GM13977 (cell line): ENCODE results near the gene ADARB1.

Experiments
- DNase-seq: peaks from one replicate; pipeline ENCODE4 v3.0.0; 2012; ENCODE audit warnings: low spot score
- CTCF ChIP-seq: IDR thresholded peaks from 2 replicates; pipeline ENCODE4 v1.5.1; 2012; ENCODE audit warnings: mild to moderate bottlenecking, control low read depth; ENCODE audit not compliant: insufficient read depth; ENCODE audit errors: extremely low read depth, missing control alignments
- in situ Hi-C: fragments of 300-500 bp; cut with MboI; formaldehyde crosslinking; loops from one replicate; pipeline ENCODE4 v1.12.0; 2022; ENCODE audit warnings: low sequenced_read_pairs, low pct_unique_long_range_greater_than_20kb, mixed read lengths, inconsistent platforms; ENCODE audit not compliant: unreplicated experiment

ADARB1 gene

DNA sequence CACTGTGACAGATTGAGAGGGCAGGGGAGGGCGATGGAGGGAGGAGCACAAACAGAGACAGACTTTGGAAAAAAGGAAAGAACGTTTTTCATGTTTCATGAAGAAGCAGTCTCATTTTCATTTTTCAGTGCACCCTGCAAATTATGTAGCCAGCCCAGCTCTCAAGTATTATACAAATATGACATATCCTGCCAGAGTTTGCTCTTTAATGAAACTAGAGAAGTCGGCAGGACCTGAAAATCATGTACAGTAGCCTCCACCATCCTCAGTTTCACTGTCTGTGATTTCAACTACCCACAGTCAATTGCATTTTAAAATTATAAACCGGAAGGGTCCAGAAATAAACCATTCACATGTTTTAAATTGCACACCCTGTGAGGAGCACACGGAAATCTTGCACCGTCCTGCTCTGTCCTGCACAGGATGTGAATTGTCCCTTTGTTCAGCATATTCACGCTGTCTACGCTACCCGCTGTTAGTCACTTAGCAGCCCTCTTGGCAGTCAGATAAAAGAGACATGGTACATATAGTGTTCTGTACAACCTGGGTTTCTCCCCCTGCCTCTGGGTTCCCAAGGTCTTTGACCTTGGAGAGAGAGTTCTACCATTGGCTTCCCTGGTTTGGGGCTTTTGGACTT lies 13.6 kb upstream of the ADARB1 start:
- no peak for TF ChIP-seq CTCF
- no peak for DNase-seq
- in situ Hi-C loops = no loop called here

DNA sequence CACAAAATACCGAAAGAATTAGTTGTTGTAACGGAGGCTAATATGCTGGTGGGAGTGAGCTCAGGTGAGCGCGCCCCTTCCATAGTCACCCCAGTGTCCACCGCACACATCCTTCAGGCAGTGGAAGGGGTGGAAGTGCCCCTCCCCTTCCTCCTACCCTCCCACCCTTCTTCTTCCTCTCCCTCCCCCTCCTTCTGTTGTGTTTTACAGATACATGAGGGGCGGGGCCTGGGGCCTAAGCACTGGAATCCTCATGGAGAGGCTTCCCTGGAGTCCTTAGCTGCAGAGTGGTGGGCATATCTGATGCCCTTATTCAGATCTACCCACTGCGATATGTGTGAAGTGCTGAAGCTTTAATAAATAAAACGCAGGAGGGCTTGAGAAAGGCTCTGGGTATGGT lies 10.3 kb upstream of the ADARB1 start:
- DNase-seq = no peak
- in situ Hi-C loops = no loop called here

GRCh38 chr21:45064618-45065399 lies 9.6 kb upstream of the ADARB1 start:
- TF ChIP-seq CTCF = no peak
- no peak for DNase-seq
- in situ Hi-C loops = no loop called here

More for the DNA sequence above, 10.3 kb upstream of the ADARB1 start:
- TF ChIP-seq CTCF = no peak

DNA sequence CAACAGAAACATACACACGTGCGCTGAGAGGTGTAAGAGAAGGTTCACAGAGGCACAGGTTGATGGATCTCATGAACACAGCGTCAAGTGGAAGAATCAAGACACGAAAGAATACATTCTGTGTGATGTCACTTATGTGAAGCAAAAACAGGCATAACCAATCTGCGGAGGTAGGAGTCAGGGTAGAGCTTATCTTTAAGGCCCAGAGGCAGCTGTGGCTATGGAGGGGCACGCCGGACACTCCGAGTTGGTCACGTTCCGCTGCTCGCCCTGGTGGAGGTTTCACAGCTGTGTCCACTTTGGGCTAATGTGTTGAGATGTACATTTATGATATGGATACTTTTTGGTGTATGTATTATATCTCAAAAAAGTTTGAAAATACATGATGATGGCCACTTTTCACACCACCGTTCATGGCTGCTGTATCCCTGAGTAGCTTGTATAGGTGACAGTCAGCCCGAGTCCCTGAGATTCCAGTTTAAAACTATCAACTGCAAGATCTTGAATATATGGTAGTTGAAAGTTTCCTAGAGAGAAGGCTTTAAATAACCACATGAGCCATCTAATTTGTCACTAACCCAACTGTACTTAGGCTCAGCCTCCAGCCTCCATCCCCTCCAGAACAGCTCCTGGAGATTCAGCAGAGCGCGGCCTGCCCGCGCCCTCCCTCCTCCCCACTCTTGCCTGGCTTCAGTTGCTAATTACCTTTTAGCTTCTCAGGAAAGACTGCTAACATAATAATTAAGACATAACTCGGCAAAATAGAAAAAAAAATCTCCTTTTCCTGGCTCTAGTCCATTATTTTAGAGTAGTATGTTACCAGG lies 6.7 kb upstream of the ADARB1 start:
- DNase-seq = no peak
- no peak for TF ChIP-seq CTCF
- in situ Hi-C loops = no loop called here

- in situ Hi-C loops = no loop called here
- no peak for DNase-seq
- TF ChIP-seq CTCF = no peak
These were observed 5.3 kb upstream of the ADARB1 start for GRCh38 chr21:45069085-45069484.

DNA sequence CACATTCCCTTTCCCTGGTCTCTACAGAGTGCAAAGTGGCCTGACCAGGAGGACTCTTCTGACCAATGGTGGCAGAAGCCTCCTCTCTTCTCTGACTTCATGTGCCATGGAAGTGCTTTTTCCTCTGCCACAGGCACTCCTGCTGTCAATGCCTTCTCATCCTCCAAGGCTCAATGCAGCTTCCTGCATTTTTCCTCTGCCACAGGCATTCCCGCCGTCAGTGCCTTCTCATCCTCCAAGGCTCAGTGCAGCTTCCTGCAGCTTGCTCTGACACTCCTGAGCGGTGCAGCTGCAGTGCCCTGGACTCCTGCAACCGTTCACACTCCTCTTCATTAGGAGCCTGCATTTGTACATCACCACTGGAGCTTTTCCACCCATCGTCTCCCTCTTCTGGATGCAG lies 4.7 kb upstream of the ADARB1 start:
- in situ Hi-C loops = no loop called here
- TF ChIP-seq CTCF = no peak
- DNase-seq = no peak
